ENCODE measurements around the gene ZIC4. TPM values are rescaled to one million over a fixed set of nuclear protein-coding genes. Genes with fewer than 3 reads are reported as not detected.

ZIC4 gene
- total and polyA plus RNA-seq, 10 of the 15 experiments (the other 5 are each of a cell fraction or from before 2014, with no cell fraction given): not detected

- no TSS peak for BruUV-seq (replicated peaks)
- TF ChIP-seq MYB (IDR thresholded peaks at IDR 0.05; ENCODE audit: borderline replicate concordance, low read depth, low read length): no peak
- no peak for TF ChIP-seq POU2F2 (IDR thresholded peaks at IDR 0.05; ENCODE audit: borderline replicate concordance, low read depth, low read length)
- TF ChIP-seq, protein P1, sequence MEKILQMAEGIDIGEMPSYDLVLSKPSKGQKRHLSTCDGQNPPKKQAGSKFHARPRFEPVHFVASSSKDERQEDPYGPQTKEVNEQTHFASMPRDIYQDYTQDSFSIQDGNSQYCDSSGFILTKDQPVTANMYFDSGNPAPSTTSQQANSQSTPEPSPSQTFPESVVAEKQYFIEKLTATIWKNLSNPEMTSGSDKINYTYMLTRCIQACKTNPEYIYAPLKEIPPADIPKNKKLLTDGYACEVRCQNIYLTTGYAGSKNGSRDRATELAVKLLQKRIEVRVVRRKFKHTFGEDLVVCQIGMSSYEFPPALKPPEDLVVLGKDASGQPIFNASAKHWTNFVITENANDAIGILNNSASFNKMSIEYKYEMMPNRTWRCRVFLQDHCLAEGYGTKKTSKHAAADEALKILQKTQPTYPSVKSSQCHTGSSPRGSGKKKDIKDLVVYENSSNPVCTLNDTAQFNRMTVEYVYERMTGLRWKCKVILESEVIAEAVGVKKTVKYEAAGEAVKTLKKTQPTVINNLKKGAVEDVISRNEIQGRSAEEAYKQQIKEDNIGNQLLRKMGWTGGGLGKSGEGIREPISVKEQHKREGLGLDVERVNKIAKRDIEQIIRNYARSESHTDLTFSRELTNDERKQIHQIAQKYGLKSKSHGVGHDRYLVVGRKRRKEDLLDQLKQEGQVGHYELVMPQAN (conservative IDR thresholded peaks at IDR 0.05): no peak
- TF ChIP-seq CBX5 (IDR thresholded peaks at IDR 0.05; ENCODE audit: low read depth): no peak
- no peak for TF ChIP-seq ESRRA (IDR thresholded peaks at IDR 0.05; ENCODE audit: low read length)
- TF ChIP-seq SUZ12 (IDR thresholded peaks at IDR 0.05; ENCODE audit: unreplicated experiment): no peak
- TF ChIP-seq YY1 (IDR thresholded peaks at IDR 0.05; ENCODE audit: low read depth, low read length): no peak
- TF ChIP-seq ASH2L (IDR thresholded peaks at IDR 0.05; ENCODE audit: borderline replicate concordance, low read depth): no peak
- TF ChIP-seq ZNF687 (IDR thresholded peaks at IDR 0.05): no peak
- TF ChIP-seq PML (IDR thresholded peaks at IDR 0.05; ENCODE audit: low read length): no peak
- TF ChIP-seq STAT3 (IDR thresholded peaks at IDR 0.05; ENCODE audit: low read depth, low read length): no peak
- no peak for TF ChIP-seq CHD2 (IDR thresholded peaks at IDR 0.05; ENCODE audit: borderline replicate concordance, low read depth, low read length)
- no peak for TF ChIP-seq POLR2A (IDR thresholded peaks at IDR 0.05; ENCODE audit: low read depth, low read length)
- TF ChIP-seq HDAC6 (IDR thresholded peaks at IDR 0.05; ENCODE audit: unreplicated experiment): no peak
- TF ChIP-seq, protein P2, sequence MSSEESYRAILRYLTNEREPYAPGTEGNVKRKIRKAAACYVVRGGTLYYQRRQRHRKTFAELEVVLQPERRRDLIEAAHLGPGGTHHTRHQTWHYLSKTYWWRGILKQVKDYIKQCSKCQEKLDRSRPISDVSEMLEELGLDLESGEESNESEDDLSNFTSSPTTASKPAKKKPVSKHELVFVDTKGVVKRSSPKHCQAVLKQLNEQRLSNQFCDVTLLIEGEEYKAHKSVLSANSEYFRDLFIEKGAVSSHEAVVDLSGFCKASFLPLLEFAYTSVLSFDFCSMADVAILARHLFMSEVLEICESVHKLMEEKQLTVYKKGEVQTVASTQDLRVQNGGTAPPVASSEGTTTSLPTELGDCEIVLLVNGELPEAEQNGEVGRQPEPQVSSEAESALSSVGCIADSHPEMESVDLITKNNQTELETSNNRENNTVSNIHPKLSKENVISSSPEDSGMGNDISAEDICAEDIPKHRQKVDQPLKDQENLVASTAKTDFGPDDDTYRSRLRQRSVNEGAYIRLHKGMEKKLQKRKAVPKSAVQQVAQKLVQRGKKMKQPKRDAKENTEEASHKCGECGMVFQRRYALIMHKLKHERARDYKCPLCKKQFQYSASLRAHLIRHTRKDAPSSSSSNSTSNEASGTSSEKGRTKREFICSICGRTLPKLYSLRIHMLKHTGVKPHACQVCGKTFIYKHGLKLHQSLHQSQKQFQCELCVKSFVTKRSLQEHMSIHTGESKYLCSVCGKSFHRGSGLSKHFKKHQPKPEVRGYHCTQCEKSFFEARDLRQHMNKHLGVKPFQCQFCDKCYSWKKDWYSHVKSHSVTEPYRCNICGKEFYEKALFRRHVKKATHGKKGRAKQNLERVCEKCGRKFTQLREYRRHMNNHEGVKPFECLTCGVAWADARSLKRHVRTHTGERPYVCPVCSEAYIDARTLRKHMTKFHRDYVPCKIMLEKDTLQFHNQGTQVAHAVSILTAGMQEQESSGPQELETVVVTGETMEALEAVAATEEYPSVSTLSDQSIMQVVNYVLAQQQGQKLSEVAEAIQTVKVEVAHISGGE (CRISPR knock-in tag; IDR thresholded peaks at IDR 0.05): no peak
- TF ChIP-seq, protein P3, sequence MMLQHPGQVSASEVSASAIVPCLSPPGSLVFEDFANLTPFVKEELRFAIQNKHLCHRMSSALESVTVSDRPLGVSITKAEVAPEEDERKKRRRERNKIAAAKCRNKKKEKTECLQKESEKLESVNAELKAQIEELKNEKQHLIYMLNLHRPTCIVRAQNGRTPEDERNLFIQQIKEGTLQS (IDR thresholded peaks at IDR 0.05; ENCODE audit: borderline replicate concordance, extremely low read depth, low read depth, low read length): no peak
Measured at GRCh38 chr3:147343926-147344325, 62.4 kb downstream of the ZIC4 start.

More at GRCh38 chr3:147343926-147344325, 62.4 kb downstream of the ZIC4 start:
- no peaks in the 10 kb centered on the region for H3K79me2 ChIP-seq (ENCODE audit: control insufficient read depth, insufficient read depth, low read length)
- no peak overlapping the region for H3K27ac ChIP-seq (ENCODE audit: control insufficient read depth, insufficient read depth)
- CTCF ChIA-PET: no interaction called here
- no peak overlapping the region for H3K9ac ChIP-seq (ENCODE audit: control insufficient read depth, insufficient read depth, low read length)
- no peak overlapping the region for H3K4me3 ChIP-seq
- H3K27me3 ChIP-seq (replicated peaks in 1 of 2; ENCODE audit: control insufficient read depth in 2 of 2, insufficient read depth in 2 of 2, low read length in 1 of 2): no peaks in the 10 kb centered on the region
- no peak overlapping the region for H3K4me2 ChIP-seq (ENCODE audit: control insufficient read depth, insufficient read depth)
- H3K36me3 ChIP-seq (ENCODE audit: control insufficient read depth in 2 of 2, insufficient read depth in 2 of 2, low read length in 1 of 2): no peaks in the 10 kb centered on the region
- SMC1A ChIA-PET (ENCODE audit: uncharacterized antibody, unreplicated experiment): no interaction called here
- DNase-seq (ENCODE audit: low read depth, low spot score) (no peak), ATAC-seq (no peak), FAIRE-seq (no peak)
- H3K9me3 ChIP-seq (replicated peaks; ENCODE audit: control insufficient read depth, insufficient read depth, low read length): no peaks in the 10 kb centered on the region
- WGBS (ENCODE audit: insufficient coverage, insufficient replicate concordance, low lambda C conversion rate, missing lambda C conversion rate): 0% methylated on average over 1 of the region's 1 CpG
- POLR2A ChIA-PET: no interaction called here
- intact Hi-C loops (cut with micrococcal nuclease; ENCODE audit: unreplicated experiment): no loop called here
- RAD21 ChIA-PET (ENCODE audit: unreplicated experiment): no interaction called here
- H3K4me1 ChIP-seq (ENCODE audit: control insufficient read depth, insufficient read depth, low read length): no peaks in the 10 kb centered on the region
- no peaks in the 10 kb centered on the region for H4K20me1 ChIP-seq (ENCODE audit: control insufficient read depth, insufficient read depth)
- H2AFZ ChIP-seq (ENCODE audit: control insufficient read depth, low read depth, low read length): no peak overlapping the region
- in situ Hi-C loops (cut with MboI): no loop called here

All from GM12878 (cell line).